ENCODE data around the gene EHBP1.
"Not testable (repeated sequence)": the region's sequence is repeated elsewhere in the genome, so short reads cannot be mapped to it uniquely, and the experiment has no call there.

EHBP1 gene

GRCh38 chr2:62736899-62737559 lies 31.5 kb downstream of the EHBP1 start:
- DNase-seq: no peak

GRCh38 chr2:62738981-62739936 lies 33.7 kb downstream of the EHBP1 start:
- no peak for DNase-seq

DNA sequence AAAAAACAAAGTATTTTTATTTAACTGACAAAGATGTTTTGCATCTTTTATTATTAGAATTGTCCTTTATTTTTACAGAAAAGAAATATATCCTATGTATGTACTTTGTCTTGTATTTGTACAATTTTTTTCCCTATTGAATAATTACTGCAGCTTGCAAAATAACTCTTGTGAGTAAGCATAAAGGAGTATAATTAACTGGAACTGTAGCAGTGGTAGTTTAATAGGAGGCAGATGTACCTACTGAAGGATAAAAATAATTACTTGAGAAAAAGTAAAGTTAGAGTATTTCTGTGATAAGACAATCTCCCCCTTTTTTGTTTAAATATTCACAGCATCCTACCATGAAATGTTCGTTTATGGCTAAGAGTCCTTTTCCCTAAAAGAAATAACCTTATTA lies 34.7 kb downstream of the EHBP1 start:
- DNase-seq: no peak

GRCh38 chr2:62741127-62741526 lies 35.6 kb downstream of the EHBP1 start:
- DNase-seq: no peak

- no peak for DNase-seq
Observed at GRCh38 chr2:62741954-62742722, 36.6 kb downstream of the EHBP1 start.

GRCh38 chr2:62743506-62743905 lies 38.0 kb downstream of the EHBP1 start:
- DNase-seq: no peak

GRCh38 chr2:62744603-62745002 lies 39.1 kb downstream of the EHBP1 start:
- no peak for DNase-seq

- DNase-seq: no peak
Observed at GRCh38 chr2:62745891-62746481, 40.5 kb downstream of the EHBP1 start.

GRCh38 chr2:62747169-62747568 lies 41.7 kb downstream of the EHBP1 start:
- DNase-seq: no peak

- DNase-seq: no peak
Observed at GRCh38 chr2:62747876-62748275, 42.4 kb downstream of the EHBP1 start.

DNA sequence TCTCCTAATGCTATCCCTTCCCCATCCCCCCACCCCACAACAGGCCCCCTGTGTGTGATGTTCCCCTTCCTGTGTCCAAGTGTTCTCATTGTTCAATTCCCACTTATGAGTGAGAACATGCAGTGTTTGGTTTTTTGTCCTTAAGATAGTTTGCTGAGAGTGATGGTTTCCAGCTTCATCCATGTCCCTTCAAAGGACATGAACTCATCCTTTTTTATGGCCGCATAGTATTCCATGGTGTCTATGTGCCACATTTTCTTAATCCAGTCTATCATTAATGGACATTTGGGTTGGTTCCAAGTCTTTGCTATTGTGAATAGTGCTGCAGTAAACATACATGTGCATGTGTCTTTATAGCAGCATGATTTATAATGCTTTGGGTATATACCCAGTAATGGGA lies 43.6 kb downstream of the EHBP1 start:
- not testable (repeated sequence) for DNase-seq

- DNase-seq: no peak
Observed at GRCh38 chr2:62757029-62757428, 51.5 kb downstream of the EHBP1 start.

GRCh38 chr2:62760026-62760425 lies 54.5 kb downstream of the EHBP1 start:
- DNase-seq: no peak

GRCh38 chr2:62760555-62760954 lies 55.0 kb downstream of the EHBP1 start:
- no peak for DNase-seq

DNA sequence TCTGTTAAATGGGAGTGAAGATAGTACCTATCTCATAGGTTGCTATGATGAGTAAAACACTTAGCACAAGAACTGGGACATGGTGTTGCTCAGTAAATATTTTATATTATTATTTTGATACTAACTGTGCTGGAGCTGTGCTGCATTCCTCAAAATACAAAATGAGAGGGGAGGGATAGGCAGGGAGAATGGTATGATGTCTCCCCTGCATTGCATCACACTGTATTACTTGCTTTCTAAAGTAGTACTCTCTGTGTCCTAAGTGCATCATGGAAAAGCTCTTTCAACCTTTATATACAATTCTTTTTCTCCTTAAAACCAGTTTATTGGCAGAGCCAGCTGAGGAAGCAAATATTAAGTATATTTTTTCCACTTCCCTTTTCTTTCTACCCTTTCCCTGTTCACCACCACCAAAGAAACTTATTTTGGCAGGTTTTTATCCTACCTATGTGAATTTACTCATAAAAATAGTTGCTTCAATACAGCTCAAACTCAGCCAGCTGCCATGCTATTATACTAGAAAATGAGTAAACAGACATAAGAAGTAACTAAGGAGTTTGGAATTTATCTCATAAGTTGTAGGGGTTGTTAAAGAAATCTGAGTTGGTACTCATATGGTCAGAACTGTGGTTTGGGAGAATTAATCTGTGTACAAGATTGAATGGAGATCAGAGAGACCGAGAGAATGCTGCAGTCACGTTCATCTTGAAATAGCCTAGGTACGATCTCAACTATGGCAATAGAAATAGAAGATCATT lies 60.3 kb downstream of the EHBP1 start:
- DNase-seq: no peak

DNA sequence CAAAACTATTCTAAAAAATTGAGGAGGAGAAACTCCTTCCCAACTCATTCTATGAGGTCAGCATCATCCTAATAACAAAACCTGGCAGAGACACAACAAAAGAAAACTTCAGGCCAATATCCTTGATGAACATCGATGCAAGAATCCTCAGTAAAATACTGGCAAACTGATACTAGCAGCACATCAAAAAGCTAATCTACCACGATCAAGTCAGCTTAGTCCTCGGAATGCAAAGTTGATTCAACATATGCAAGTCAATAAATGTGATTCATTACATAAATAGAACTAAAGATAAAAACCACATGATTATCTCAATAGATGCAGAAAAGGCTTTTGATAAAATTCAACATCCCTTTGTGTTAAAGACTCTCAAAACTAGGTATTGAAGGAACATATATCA lies 63.1 kb downstream of the EHBP1 start:
- no peak for DNase-seq

- no peak for DNase-seq
Observed at GRCh38 chr2:62770629-62771028, 65.1 kb downstream of the EHBP1 start.

DNA sequence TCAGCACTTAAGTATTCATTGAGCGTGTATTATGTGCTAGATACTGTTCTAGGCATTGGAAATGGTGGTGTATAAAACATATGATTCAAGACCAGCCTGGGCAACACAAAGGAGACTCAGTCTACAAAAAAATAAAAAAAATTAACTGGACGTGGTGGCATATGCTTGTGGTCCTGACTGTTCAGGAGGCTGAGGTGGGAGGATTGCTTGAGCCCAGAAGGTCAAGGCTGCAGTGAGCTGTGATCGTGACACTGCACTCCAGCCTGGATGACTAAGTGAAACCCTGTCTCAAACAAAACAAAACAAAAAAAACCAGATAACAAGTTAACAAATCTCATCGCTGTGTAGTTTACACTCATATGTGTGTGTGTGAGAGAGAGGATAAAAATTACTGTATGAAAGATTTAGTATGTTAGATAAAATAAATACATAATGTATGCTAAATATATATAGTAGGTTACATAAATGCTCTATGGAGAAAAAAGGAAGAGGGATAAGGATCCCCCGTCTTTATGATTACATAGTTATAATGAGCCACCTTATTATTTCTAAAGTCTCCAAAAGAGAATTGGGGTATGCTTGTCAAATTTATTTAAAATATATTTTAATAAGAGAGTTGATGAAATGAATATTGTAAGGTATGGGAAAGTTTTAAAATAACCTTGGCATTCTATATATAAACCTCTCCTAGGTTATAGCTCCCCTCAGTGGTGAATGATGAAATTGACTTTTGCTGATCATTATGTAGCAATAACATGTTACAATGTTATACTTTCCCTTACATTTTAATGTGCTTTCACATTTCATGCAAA lies 69.2 kb downstream of the EHBP1 start:
- no peak for DNase-seq

- DNase-seq: no peak
Observed at GRCh38 chr2:62775367-62775668, 69.8 kb downstream of the EHBP1 start.

GRCh38 chr2:62783679-62784078 lies 78.2 kb downstream of the EHBP1 start:
- DNase-seq: no peak

DNA sequence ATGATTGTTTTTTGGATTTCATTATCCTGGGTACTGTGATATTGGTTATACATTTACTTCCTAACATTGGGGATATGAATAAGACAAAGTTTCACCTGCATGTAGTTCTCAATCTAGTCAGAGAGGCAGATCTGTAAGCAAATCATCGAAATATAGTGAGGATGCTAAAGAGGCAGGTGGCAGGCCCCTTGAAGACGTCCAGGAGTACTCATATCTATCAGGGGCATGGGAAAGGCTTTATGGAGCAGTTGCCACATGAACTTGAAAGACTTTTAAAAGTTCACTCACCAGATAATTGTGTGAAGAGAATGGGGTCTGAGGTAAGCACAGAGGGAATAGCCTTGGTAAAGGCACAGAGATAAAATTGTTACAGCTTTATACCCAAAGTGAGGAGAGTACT lies 78.8 kb downstream of the EHBP1 start:
- DNase-seq: no peak

DNA sequence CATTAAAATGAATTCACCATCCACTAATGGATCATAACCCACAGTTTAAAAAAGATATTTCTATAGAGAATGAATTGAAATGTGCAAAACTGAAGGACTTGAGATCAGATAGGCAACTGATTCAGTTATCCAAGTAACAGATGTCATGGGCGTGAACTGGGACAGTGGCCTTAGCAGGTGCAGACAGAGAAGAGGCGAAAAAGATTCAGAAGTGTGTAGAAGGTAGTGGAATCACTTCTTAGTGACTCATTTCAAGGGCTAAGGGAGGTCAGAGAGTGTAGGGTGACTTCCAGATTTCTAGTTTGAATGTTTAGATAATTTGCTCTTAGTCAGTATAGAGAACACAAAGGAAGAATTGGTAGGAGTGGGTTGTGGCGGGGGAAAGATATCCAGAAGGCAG lies 79.7 kb downstream of the EHBP1 start:
- DNase-seq: no peak

Data from activated CD4-positive, alpha-beta T cell treated with anti-CD3 and anti-CD28 coated beads, Interleukin-2, amount 50 U/mL, for 48 hours (primary cell).